GM15510 (cell line): ENCODE data around the gene TBL1X.

Source experiments
- POLR2A ChIP-seq: IDR thresholded peaks from 3 replicates; pipeline ENCODE4 v1.6.1; 2011; ENCODE audit warnings: borderline replicate concordance; ENCODE audit not compliant: insufficient read length; ENCODE audit errors: extremely low read depth

Gene TBL1X

DNA sequence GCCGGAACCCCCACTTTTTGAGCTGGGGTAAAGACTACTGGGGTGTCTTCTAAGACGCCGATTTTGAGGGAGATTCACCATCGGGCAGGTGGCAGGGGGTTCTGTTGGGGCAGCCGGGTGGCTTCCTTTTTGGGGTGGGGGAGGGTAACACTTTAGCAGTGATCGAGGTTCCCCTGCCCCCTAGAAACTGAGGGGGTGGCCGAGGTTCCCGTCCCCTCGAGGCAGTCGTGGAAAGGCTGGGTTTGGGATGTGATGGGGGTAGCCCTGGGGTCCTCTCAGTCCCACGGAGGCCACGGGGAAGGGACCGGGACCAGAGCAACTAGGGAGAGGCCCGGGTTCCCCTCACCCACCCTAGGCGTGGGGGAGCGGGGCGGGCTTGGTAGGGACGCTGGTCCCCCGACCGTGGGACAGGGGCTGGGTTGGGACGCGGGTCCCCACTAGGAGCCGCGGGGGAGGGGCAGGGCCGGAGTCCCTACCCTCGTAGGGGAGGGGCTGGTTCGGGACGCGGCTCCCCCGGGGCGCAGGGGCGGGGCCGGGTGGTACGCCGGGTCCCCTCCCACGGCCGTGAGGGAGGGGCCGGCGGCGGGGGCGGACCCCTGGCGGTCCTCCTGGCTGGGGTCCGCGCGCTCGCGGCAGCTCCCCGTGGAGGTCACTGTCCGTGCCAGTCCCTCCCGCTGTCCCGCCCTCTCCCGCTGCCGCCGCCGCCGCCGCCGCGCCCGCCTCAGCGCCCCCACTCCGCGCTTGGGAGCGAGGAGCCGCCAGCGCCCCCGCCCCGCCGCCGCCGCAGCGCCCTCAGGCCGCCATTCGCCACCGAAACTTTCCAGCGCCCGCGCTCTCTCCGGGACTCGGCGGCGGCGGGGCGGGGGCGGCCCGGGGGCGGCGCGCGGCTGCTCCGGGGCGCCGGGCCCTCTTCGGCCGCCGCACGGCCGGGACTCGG lies at the start of gene TBL1X:
TSS of gene TBL1X (plus strand) at position 624 of the 937 bp plus-strand sequence. CDS start 188,529 bp downstream, outside the sequence.
- TF ChIP-seq POLR2A = peak; percentile 24

DNA sequence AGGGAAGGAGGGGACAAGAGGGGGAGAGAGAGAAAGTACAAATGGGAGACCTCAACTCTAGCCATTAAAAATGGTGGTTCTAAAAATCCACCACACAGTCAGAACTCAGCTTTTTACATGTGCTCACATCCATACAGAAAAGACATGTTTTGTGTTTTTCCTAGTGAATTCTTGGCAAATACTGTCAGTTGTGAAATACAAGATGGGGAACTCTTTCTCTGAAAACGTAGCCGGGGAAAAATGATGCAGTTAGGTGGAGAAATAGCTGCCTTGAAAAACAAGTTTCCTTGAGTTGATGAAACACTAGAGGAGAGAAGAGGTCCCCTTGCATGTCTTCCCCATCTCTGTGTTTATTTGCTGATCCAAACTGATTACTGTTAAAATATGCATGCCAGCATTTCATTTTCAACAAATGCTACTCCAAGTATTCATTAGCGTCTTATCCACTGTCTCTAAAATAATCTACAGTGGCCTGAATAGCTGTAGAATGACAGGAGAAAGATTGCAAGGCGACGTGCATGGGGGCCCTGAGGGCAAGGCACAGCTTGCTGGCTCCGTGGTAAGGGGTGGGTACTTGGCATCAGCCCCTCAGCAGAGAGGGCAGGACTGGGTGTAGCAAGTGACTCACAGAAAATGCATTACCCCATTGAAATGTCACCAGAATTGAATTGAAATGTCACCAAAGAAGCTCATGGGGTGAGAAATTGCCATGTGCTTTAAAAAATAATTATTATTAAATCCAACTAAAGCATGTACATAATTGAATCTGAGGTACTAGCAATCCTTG lies 48.1 kb upstream of the TBL1X start:
- no peak for TF ChIP-seq POLR2A

DNA sequence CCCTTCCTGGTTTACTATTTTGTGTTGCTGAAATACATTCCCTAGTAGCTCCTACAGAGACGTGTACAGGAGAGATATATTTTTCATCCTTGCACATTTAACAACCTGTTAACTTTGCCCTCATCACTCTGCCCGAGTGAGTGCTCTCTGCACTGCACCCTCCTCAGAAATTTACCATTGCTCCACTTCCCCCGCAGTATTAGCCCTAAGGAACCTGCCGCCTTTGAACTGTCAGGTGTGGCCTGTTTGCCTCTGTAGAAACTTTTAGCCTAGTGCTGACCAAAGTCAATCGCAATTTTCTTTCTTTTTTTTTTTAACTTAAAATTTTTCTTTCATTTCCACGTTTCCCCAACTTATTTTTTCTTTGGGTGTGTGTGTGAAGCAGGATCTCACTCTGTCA lies 46.6 kb upstream of the TBL1X start:
- no peak for TF ChIP-seq POLR2A

DNA sequence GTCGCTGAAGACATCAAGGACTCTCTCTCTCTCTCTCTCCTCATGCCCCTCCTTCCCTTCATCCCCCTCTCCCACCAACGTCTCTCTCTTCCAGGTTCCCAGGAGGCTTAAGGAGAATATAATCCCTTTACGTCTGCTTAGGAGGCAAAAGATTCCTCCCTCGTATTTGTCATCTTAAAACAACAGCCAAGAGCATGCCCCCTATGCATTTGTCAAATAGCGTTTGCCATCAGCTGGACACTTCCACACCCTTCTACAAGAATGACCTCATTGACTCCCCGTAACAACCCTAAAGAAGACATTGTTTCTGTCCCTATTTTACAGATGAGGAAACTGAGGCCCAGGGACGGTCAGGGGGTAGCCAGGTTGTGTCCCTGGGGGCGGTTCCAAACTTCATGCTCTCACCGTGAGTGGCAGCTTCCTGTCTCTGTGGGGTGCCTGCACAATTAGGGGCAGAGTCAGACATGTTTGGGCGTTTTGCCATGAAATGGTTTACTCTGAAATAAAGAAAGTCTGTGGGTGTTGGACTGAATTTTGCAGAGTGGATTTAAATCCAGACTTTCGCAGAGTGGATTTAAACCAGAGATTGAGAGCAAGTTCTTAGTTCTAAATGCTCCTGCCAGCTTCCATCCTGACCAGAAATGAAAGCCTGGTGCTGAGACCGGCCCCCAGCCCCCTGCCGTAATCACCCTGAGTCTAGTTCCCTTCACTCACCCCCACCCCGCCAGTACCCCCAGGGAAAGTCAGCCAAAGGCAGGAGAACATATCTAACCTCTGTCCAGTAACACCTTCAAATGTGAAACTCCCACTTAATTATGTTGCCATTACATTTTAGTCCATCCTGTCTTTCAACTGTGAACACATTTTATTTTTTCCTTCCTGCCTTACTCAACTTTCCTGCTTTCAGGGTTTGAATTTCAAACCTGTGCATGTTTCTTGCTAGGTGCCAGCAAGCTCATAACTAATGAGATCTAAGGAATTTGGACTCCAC lies 44.3 kb upstream of the TBL1X start:
- TF ChIP-seq POLR2A = no peak

DNA sequence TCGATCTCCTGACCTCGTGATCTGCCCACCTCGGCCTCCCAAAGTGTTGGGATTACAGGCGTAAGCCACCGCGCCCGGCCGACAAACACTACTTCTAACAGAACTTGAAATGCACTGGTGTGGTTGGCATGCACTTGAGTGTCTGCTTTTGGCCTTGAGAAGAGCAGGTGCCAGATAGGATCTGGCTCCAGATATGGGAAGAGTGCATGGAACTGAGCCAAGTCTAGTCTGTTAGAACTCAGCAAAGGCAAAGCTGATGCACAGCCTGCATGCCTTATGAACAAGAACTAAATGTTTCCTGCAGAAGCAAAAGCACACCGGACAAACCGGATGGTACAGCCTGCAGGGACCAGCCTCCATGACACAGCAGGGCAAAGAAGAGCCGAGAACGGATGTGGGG lies 35.1 kb upstream of the TBL1X start:
- no peak for TF ChIP-seq POLR2A

DNA sequence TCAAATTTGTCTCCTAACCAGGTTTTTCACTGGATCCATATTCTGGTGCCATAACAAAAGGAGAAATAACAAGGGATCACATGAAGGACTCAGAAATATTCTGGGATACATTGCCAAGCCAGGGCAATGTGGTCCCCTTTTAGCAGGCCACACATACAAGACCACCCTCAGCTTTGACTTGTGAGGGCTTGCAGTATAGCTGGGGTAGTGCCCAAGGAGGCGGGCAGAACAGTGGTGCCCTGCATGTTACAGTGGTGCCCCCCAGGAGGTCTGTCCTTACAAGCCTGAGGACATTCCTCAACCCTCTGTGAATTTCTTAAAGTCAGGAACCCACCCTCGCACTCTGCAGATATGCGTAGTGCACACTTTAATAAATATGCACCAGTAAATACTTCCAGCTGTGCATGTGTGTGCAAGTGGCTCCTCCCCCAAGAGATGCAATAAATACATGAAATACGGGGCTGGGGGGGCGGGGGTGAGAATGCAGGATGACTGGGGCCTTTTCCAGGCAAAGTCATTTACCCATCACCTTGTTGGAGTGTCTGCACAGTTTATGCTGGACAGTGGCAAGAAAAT lies 34.4 kb upstream of the TBL1X start:
- no peak for TF ChIP-seq POLR2A

DNA sequence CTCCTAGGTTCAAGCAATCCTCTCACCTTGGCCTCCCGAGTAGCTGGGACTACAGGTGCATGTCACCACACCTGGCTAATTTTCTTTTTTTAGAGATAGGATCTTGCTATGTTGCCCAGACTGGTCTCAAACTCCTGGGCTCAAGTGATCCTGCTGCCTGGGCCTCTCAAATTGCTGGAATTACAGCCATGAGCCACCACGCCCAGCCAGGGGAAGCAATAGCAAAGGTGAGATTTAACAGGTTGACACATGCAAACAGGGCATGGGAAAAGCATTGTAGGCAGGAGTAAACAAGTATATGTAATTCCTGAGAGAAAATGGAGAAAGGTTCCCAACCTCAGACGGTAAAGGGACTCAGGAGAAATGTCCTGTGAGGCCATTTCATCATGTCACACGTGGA lies 33.6 kb upstream of the TBL1X start:
- no peak for TF ChIP-seq POLR2A

DNA sequence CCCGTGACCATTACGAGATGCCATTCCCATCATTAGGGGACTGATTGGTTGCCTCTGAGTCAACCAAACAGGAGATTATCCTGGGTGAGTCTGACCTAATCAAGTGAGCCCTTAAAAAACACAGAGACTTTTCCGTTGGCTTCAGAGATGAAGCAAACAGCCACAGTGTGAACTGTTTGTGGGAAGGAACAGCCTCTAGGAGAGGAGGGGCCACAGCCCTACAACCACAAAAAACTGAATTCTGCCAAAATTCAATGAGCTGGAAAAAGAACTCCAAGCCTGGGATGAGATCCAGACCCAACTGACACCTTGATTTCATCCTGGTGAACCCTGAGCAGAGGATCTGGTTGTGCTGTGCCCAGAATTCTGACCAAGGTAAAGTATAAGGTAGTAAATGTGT lies 31.3 kb upstream of the TBL1X start:
- no peak for TF ChIP-seq POLR2A

DNA sequence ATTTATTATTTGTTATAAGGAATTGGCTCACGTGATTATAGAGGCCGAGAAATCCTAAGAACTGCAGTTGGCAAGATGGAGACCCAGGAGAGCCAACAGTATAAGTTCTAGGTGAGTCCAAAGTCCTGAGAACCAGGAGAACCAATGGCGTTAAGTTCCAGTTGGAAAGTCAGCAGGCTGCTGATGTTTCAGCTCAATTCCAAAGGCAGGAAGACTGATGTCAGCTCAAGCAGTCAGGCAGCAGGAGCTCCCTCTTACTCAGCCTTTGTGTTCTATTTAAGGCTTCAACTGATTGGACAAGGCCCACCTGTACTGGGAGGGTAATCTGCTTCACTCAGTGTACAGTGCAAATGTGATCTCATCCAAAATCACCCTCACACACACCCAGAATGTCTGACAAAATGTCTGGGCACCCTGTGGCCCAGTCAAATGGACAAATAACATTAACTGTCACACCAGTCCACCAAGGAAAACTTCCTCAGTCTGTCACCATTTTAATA lies 30.8 kb upstream of the TBL1X start:
- TF ChIP-seq POLR2A = no peak

DNA sequence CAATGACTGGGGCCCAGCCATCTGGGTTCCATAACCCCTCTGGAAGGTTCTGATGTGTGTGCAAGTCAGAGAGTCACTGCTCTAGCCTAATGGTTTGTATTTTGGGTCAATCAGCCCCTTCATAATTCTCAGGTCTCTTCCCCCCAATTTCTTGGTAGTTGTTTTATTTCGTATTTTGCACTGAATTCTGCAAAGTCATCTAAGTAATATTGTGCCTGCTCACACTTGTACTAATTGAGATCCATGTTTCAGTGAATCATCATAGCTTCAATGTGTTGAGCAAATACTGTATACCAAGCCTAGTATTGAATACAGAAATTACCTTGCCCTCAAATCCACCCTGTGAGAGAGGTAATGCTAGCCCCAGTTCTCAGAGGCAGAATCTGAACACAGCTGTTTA lies 28.0 kb upstream of the TBL1X start:
- no peak for TF ChIP-seq POLR2A

DNA sequence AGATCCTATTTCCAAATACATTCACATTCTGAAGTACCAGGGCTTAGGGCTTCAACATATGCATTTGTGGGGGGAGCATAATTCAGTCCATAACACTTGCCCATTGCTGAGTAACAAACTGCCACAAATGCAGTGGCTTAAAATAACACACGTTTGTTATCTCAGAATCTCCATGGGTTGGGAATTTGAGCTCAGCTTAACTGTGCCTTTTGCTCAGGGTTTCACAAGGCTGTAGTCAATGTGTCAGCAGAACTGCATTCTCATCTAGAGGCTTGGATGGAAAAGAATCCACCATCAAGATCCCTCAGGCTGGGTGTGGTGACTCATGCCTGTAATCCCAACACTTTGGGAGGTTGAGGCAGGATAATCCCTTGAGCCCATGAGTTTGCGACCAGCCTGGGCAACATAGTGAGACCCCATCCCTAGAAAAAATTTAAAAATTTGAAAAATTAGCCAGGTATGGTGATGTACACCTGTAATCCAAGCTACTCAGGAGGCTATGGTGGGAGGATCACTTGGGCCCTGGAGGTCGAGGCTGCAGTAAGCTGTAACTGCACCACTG lies 25.8 kb upstream of the TBL1X start:
- TF ChIP-seq POLR2A = no peak

DNA sequence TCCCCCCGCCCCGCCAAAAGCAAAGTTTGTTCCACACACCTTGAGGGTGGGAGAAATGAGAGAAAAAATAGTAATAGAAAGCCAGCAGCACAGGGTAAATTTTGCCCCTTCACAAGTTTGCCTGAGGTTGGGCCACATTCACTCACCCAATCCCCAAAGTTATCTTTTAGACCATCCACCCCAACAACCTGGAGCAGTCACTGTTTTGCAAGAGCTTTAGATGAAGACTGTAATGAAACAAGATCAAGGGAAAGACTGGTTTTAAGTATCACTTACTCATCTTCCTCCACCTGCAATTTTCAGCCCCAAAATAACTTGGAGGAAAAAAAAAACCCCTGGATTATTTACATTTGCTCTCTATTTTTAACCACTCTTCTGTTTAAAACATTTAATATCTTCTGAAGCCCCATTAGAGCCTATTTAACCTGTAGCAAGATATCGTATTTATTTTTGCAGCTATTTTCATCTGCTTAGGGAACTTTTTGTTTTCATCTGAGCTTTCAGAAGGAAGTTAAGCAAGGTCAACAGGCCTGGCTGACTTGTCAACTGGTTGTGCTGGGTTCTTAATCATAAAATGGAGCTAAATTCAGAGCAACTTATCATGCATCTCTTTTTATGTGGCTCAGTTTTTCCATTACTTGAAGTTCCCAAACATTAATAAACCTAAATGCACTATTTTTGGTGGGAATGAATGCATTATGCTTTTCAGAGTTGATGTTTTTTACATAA lies 24.6 kb upstream of the TBL1X start:
- no peak for TF ChIP-seq POLR2A

DNA sequence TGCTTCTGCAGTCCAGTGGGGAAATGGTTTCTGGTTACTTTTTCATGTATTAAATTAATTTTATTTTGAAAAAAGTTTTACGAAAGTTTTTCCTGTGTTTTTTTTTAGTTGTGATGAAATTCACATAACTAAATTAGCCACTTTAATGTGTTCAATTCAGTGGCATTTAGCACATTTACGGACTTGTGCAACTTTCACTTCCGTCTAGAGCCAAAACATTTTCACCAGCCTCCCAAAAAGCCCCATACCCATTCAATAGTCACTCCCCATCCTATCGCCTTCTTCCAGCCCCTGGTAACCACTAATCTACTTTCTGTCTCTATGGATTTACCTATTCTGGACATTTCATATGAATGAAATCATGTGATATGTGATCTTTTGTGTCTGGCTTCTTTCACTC lies 22.8 kb upstream of the TBL1X start:
- TF ChIP-seq POLR2A = no peak
